ENCODE measurements around the gene GNA14. TPM values are rescaled to one million over a fixed set of nuclear protein-coding genes. Genes with fewer than 3 reads are reported as not detected.

The GNA14 gene
- total and polyA plus RNA-seq, 2 experiments from 2014 or later = 3.9 to 10.5 TPM

DNA sequence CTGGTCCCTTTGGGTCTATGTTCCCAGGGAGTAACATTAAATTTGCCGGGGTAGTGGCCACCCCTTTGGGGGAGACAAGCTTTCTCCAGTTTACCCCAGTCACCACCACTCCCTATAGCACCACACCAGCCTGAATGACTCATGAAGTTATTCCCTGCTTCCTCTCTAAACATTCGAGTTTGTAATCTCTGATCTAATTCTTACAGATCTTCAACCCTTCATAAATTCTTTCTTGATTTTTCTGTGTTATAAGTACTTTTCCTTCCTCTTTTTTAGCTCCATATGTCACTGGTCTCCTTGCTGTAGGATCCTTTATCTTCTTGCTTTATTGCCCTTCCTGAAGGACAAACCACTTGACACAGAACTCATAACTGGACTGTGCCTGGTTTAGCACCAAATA lies 55.6 kb downstream of the GNA14 start (continued):
- TF ChIP-seq, protein P1, sequence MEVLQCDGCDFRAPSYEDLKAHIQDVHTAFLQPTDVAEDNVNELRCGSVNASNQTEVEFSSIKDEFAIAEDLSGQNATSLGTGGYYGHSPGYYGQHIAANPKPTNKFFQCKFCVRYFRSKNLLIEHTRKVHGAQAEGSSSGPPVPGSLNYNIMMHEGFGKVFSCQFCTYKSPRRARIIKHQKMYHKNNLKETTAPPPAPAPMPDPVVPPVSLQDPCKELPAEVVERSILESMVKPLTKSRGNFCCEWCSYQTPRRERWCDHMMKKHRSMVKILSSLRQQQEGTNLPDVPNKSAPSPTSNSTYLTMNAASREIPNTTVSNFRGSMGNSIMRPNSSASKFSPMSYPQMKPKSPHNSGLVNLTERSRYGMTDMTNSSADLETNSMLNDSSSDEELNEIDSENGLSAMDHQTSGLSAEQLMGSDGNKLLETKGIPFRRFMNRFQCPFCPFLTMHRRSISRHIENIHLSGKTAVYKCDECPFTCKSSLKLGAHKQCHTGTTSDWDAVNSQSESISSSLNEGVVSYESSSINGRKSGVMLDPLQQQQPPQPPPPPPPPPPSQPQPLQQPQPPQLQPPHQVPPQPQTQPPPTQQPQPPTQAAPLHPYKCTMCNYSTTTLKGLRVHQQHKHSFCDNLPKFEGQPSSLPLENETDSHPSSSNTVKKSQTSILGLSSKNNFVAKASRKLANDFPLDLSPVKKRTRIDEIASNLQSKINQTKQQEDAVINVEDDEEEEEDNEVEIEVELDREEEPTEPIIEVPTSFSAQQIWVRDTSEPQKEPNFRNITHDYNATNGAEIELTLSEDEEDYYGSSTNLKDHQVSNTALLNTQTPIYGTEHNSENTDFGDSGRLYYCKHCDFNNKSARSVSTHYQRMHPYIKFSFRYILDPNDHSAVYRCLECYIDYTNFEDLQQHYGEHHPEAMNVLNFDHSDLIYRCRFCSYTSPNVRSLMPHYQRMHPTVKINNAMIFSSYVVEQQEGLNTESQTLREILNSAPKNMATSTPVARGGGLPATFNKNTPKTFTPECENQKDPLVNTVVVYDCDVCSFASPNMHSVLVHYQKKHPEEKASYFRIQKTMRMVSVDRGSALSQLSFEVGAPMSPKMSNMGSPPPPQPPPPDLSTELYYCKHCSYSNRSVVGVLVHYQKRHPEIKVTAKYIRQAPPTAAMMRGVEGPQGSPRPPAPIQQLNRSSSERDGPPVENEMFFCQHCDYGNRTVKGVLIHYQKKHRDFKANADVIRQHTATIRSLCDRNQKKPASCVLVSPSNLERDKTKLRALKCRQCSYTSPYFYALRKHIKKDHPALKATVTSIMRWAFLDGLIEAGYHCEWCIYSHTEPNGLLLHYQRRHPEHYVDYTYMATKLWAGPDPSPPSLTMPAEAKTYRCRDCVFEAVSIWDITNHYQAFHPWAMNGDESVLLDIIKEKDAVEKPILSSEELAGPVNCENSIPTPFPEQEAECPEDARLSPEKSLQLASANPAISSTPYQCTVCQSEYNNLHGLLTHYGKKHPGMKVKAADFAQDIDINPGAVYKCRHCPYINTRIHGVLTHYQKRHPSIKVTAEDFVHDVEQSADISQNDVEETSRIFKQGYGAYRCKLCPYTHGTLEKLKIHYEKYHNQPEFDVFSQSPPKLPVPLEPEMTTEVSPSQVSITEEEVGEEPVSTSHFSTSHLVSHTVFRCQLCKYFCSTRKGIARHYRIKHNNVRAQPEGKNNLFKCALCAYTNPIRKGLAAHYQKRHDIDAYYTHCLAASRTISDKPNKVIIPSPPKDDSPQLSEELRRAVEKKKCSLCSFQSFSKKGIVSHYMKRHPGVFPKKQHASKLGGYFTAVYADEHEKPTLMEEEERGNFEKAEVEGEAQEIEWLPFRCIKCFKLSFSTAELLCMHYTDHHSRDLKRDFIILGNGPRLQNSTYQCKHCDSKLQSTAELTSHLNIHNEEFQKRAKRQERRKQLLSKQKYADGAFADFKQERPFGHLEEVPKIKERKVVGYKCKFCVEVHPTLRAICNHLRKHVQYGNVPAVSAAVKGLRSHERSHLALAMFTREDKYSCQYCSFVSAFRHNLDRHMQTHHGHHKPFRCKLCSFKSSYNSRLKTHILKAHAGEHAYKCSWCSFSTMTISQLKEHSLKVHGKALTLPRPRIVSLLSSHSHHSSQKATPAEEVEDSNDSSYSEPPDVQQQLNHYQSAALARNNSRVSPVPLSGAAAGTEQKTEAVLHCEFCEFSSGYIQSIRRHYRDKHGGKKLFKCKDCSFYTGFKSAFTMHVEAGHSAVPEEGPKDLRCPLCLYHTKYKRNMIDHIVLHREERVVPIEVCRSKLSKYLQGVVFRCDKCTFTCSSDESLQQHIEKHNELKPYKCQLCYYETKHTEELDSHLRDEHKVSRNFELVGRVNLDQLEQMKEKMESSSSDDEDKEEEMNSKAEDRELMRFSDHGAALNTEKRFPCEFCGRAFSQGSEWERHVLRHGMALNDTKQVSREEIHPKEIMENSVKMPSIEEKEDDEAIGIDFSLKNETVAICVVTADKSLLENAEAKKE (CRISPR knock-in tag; IDR thresholded peaks at IDR 0.05) = no peak
- TF ChIP-seq, protein P2, sequence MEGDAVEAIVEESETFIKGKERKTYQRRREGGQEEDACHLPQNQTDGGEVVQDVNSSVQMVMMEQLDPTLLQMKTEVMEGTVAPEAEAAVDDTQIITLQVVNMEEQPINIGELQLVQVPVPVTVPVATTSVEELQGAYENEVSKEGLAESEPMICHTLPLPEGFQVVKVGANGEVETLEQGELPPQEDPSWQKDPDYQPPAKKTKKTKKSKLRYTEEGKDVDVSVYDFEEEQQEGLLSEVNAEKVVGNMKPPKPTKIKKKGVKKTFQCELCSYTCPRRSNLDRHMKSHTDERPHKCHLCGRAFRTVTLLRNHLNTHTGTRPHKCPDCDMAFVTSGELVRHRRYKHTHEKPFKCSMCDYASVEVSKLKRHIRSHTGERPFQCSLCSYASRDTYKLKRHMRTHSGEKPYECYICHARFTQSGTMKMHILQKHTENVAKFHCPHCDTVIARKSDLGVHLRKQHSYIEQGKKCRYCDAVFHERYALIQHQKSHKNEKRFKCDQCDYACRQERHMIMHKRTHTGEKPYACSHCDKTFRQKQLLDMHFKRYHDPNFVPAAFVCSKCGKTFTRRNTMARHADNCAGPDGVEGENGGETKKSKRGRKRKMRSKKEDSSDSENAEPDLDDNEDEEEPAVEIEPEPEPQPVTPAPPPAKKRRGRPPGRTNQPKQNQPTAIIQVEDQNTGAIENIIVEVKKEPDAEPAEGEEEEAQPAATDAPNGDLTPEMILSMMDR (conservative IDR thresholded peaks at IDR 0.05; ENCODE audit: low read depth in 2 of 2) = no peak

DNA sequence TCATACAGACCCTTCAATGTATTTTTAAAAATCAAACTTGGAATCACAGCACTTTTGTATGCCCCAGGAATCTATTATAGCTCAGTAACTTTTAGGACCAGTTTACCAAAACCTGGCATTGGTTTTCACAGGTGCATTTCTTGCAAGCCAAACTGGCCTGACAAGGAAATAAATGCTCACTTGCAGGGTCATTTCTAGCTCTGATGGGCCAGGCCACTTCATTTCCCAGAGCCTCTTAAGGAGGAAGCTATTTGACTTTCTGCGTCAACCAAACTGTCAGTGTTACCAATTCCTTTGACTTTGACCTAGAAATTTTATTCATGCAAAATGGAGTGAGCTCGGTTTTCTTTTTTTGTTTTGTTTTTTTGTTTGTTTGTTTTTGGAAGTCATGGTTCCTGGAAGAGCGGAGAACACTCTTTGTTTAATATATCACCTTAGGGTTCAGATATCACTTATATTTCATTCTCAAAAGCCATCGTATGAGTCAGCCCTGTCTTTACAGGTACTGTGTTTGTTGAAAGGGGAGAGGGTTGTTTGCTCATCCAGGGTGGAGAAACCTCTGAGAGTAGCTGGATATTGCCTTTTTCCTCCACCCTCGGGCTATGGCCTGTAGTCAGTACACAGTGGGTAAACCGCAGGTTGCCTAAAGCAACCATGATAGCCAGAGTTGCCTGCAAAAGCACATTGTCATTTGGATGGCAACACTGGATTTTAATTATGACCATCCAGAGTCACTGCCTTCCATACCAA lies 58.9 kb downstream of the GNA14 start:
- peaks cover 53% of the 10 kb centered on the region for H3K4me1 Mint-ChIP-seq
- peak overlapping the region; percentile 6; the same call in 1 of the 2 replicates for H3K27ac Mint-ChIP-seq

More for the DNA sequence above, 58.9 kb downstream of the GNA14 start:
- H3K36me3 Mint-ChIP-seq (ENCODE audit: low read depth) = 0 out of 3 replicates have a peak, but pooled peaks cover 3% of the 10 kb centered on the region
- TF ChIP-seq, protein P1 (CRISPR knock-in tag; IDR thresholded peaks at IDR 0.05) = no peak
- no peaks in the 10 kb centered on the region for H3K9me3 Mint-ChIP-seq
- Histone ChIP-seq H3K36me3 (ENCODE audit: insufficient read depth) (no peaks in the 10 kb centered on the region), H3K4me3 (no peak overlapping the region), H3K4me1 (ENCODE audit: insufficient read depth) (peaks cover 53% of the 10 kb centered on the region), H3K79me2 (replicated peaks; ENCODE audit: insufficient read depth) (no peaks in the 10 kb centered on the region), H3K4me2 (no peak overlapping the region), H2AFZ (no peak overlapping the region), H3K9me2 (ENCODE audit: insufficient read depth) (peaks cover 8% of the 10 kb centered on the region; the same call in 1 of the 2 replicates), H3K27ac (ENCODE audit: low read depth) (peak overlapping the region; percentile 28; the same call in 1 of the 2 replicates), H3K27me3 (ENCODE audit: insufficient read depth) (no peaks in the 10 kb centered on the region), H3F3A (replicated peaks; ENCODE audit: low read depth) (no peaks in the 10 kb centered on the region), H4K20me1 (replicated peaks; ENCODE audit: insufficient read depth) (no peaks in the 10 kb centered on the region)
- H3K27me3 Mint-ChIP-seq (ENCODE audit: insufficient read depth, low read depth, poor library complexity) = peaks cover 9% of the 10 kb centered on the region
- ATAC-seq = no peak
- no peak for DNase-seq (ENCODE audit: low spot score)
- H3K4me3 Mint-ChIP-seq = no peak overlapping the region

All from GM23338 (cell line).